GM18511 (cell line): ENCODE results near the gene CXCR3.

ENCODE experiments used
- ATAC-seq: cut with Tn5 transposase; IDR thresholded peaks from one replicate; pipeline ENCODE4 v1.9.1; 2021; ENCODE audit warnings: mild to moderate bottlenecking, moderate library complexity; ENCODE audit not compliant: unreplicated experiment

The CXCR3 gene

GRCh38 chrX:71637253-71637618 lies 18.9 kb upstream of the CXCR3 start:
- ATAC-seq: peak; percentile 33

GRCh38 chrX:71636438-71637252 lies 18.3 kb upstream of the CXCR3 start:
- peak; percentile 43 for ATAC-seq

GRCh38 chrX:71634366-71634765 lies 16.1 kb upstream of the CXCR3 start:
- no peak for ATAC-seq

- peak; percentile 54 for ATAC-seq
Measured at GRCh38 chrX:71632923-71633657, 14.8 kb upstream of the CXCR3 start.

GRCh38 chrX:71629467-71629866 lies 11.2 kb upstream of the CXCR3 start:
- ATAC-seq: peak; percentile 75

GRCh38 chrX:71627588-71628404 lies 9.5 kb upstream of the CXCR3 start:
- ATAC-seq: no peak

- ATAC-seq: no peak
Measured at GRCh38 chrX:71626576-71626975, 8.3 kb upstream of the CXCR3 start.

- no peak for ATAC-seq
Measured at GRCh38 chrX:71625471-71625870, 7.2 kb upstream of the CXCR3 start.

GRCh38 chrX:71623714-71624113 lies 5.4 kb upstream of the CXCR3 start:
- ATAC-seq: no peak

- peak; percentile 54 for ATAC-seq
Measured at GRCh38 chrX:71622576-71623450, 4.5 kb upstream of the CXCR3 start.

- no peak for ATAC-seq
Measured at GRCh38 chrX:71622032-71622575, 3.8 kb upstream of the CXCR3 start.

- ATAC-seq: no peak
Measured at GRCh38 chrX:71621603-71622002, 3.3 kb upstream of the CXCR3 start.

- ATAC-seq: no peak
Measured at GRCh38 chrX:71619986-71620385, 1.7 kb upstream of the CXCR3 start.

- no peak for ATAC-seq
Measured at GRCh38 chrX:71619193-71619592, 882 bp upstream of the CXCR3 start.

- ATAC-seq: no peak
Measured at GRCh38 chrX:71618787-71619186, 476 bp upstream of the CXCR3 start.

GRCh38 chrX:71617742-71618141 lies 569 bp downstream of the CXCR3 start:
- ATAC-seq: no peak

- ATAC-seq: no peak
Measured at GRCh38 chrX:71616672-71617529, 1.4 kb downstream of the CXCR3 start.

- ATAC-seq: no peak
Measured at GRCh38 chrX:71615954-71616353, 2.4 kb downstream of the CXCR3 start.

GRCh38 chrX:71615056-71615455 lies 3.3 kb downstream of the CXCR3 start:
- no peak for ATAC-seq
